ENCODE data around the gene CTXN3.

CTXN3 gene

DNA sequence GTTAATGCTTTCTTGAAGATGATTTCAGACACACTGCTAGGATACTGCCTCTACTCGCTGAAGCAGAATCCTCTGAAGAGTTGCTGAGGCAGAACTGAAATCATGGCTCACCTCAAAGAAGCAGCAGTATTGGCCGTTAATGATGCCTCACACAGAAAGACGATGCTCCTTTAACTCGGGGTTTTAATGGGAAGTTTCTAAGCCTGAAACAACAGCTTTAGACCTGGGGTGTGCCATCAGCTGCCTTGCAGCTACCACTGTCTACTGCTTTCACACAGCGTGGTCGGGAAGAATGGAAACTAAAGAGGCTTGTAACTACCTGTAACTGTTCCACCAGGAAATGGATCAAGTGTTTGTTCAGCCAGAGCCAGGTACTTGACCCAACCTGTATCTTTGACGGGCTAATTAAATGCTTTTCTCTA lies at the start of gene CTXN3:
Gene CTXN3, plus strand, starts transcription at position 65 of the 422 bp plus-strand sequence. CDS start 8,440 bp downstream, outside the sequence.
- TF ChIP-seq GATA3 (IDR thresholded peaks at IDR 0.05; ENCODE audit: low read depth, low read length): no peak
- no peak for TF ChIP-seq GATA2 (IDR thresholded peaks at IDR 0.05; ENCODE audit: low read depth, low read length)

DNA sequence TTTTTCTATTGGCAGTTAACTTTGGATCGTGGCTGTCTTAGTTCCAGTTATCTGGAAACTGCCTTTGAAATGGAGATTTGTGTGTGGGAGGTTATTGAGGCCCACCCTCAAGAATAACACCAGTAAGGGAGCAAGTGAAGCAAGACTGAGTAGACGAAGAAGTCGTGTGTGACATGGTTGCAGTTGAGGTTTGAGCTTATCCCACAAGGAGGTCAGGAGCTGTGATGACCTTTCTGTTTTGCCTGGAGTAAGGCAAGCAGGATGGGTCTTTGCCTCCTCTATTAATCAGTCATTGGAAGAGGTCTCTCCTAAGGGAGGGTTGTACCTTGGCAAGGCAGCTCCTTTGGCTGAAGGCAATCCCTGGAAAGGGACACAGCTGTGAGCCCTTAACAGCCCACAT lies 49.6 kb upstream of the CTXN3 start:
- TF ChIP-seq GATA2 (IDR thresholded peaks at IDR 0.05; ENCODE audit: low read depth, low read length) (no peak), GATA3 (IDR thresholded peaks at IDR 0.05; ENCODE audit: low read depth, low read length) (no peak)

DNA sequence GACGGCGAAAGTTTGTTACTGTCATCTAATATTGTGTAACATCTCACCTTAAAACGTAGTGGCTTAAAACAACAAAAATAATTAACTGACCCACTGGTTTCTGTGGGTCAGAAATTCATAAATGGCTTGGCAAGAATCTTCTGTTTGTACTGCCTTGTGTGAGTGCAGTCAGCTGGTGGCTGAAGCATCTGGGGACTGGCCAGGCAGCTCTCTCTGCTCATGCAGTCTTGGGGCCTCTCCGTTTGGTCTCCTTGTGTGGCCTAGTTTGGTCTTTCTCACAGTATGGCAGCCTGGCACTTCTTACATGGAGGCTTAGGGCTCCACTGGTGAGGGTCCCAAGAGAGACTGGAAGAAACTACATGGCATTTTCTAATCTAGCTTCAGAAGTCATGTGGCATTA lies 49.0 kb upstream of the CTXN3 start:
- TF ChIP-seq GATA2 (IDR thresholded peaks at IDR 0.05; ENCODE audit: low read depth, low read length): no peak
- TF ChIP-seq GATA3 (IDR thresholded peaks at IDR 0.05; ENCODE audit: low read depth, low read length): no peak

DNA sequence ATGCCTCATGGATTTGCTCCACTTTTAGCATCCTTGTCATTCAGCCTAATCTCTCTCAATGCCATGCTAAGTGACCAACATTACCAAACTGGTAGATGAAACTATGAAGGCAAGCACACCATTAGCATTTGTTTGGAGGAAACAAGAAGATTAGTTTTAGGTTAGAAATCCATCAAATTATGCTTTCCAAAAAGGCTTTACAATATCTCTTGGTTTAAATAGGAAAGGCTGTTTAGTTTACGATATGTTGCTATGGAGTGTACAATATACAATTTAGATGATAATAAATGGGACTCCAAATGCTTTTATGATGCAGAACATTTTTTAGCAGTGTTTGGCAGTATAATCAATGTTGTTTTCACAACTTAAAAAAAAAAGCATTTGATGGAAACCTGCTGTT lies 47.8 kb upstream of the CTXN3 start:
- TF ChIP-seq GATA3 (IDR thresholded peaks at IDR 0.05; ENCODE audit: low read depth, low read length): no peak
- no peak for TF ChIP-seq GATA2 (IDR thresholded peaks at IDR 0.05; ENCODE audit: low read depth, low read length)

DNA sequence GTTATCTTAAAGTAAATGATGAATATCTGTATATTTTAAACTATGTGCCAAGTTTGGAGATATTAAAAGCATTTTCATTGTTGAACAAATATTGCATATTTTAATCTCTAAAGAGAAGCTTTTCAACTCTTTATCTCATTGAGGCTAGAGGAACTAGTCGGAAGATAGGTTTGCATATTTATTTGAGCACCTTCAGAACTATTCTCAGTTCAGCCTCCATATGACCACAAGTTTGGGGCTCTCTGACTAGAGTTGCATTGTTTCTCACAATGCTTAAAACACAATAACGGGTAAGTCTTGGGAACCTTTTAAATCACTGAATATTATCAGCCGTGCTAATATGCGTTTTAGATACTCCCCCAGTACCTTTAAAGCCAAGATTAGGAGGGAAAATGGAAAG lies 47.3 kb upstream of the CTXN3 start:
- no peak for TF ChIP-seq GATA2 (IDR thresholded peaks at IDR 0.05; ENCODE audit: low read depth, low read length)
- TF ChIP-seq GATA3 (IDR thresholded peaks at IDR 0.05; ENCODE audit: low read depth, low read length): no peak

DNA sequence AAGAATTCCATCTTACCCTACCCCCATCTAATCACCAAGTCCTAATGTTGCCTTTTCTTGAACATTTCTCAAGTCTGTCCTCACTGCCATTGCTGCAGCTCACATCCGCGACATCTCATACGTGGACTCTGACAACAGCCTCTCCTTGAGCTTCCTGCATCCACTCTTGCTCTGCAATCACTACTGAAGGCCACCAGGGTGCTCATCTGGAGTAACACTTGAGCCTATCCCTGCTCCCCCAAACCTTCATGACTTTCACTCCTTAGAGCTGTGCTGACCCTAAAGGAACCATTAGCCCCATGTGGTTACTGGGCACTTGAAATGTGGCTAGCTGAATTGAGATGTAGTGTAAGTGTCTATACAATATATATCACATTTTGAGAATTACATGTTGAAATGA lies 46.4 kb upstream of the CTXN3 start:
- TF ChIP-seq GATA2 (IDR thresholded peaks at IDR 0.05; ENCODE audit: low read depth, low read length): no peak
- no peak for TF ChIP-seq GATA3 (IDR thresholded peaks at IDR 0.05; ENCODE audit: low read depth, low read length)

DNA sequence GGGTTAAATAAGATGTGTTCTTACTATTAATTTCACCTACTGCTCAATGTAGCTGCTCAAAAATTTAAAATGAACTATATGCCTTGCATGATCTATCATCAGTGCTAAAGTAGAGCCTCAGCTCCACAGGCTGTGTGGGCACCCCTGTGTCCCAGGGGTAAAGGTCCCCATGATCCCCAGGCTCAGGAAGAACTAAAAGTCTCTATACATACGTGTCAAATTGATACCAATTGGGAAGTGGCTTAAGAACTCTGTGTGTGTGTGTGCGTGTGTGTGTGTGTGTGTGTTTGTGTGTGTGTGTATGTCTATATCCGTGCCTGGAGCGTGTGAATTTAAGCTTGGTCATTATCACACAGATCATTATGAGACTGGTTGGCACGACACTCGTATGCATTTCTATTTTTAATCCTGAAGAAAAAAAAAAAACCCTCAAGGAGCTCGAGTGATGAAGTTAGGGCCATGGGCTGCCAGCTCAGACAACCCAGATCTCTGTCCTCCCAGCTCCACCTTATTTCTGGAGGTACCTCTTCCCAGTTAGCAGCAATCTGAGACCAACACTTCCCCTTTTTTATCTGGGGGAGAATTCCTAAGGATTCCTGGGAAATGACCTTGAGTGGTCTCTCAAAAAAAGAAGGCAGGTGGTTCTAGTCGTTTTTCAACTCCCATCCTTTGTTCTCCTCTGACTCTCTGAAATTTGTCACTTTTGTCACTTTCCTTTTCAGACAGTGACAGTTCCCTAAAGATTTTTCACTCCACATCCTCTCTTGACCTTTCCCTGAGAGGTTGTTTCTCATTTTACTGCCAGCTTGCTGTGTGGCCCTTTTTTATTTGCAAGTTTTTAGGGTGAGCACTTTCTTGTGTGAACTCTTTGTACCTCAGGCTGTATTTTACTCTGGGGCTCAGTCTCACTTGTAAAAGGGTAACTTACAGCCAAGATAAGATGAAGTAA lies 45.7 kb upstream of the CTXN3 start:
- no peak for TF ChIP-seq GATA2 (IDR thresholded peaks at IDR 0.05; ENCODE audit: low read depth, low read length)
- TF ChIP-seq GATA3 (IDR thresholded peaks at IDR 0.05; ENCODE audit: low read depth, low read length): no peak

DNA sequence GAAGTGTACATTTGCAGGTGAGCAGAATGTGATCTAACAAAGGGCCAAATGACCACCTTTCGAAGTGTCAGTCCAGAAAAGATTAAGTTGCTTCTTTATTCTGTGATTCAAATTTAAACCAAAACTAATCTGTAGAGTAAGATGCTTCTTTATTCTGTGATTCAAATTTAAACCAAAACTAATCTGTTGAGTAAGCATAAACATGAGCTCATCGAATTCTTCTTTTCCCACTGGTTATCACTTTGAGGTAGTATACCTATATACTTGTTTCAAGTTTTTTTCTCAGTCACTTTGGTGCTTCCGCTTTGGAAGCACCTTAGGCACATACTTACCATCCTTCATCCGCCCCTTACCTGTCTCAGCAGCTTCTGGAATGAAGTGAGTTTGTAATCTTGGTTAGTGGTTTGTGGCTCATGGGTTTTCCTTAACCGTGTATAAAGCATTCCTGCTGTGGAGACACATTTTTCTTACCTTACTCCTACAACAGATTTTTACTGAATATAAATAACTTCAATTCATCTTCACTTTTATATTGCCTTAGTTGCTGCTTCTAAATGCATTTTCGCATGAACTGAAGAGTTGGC lies 40.7 kb upstream of the CTXN3 start:
- TF ChIP-seq GATA3 (IDR thresholded peaks at IDR 0.05; ENCODE audit: low read depth, low read length) (no peak), GATA2 (IDR thresholded peaks at IDR 0.05; ENCODE audit: low read depth, low read length) (no peak)

DNA sequence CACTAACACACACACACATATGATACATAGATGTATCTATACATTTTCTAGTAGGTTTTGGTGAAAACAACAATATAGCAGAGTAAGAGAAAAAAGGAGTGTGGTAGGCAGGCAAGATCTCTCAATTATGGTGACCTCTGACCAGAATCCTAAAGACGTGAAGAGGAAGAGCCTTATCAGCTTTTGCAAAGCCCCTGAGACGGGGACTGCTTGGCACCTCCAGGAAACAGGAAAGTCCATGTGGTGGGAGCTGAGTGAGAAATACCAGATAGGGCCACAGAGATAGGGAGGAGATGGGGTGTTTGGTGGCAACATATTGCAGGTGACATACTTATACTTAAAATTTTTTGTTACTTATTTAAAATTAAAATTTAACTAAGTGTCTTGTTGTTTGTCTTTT lies 39.9 kb upstream of the CTXN3 start:
- TF ChIP-seq GATA2 (IDR thresholded peaks at IDR 0.05; ENCODE audit: low read depth, low read length): no peak
- TF ChIP-seq GATA3 (IDR thresholded peaks at IDR 0.05; ENCODE audit: low read depth, low read length): no peak

DNA sequence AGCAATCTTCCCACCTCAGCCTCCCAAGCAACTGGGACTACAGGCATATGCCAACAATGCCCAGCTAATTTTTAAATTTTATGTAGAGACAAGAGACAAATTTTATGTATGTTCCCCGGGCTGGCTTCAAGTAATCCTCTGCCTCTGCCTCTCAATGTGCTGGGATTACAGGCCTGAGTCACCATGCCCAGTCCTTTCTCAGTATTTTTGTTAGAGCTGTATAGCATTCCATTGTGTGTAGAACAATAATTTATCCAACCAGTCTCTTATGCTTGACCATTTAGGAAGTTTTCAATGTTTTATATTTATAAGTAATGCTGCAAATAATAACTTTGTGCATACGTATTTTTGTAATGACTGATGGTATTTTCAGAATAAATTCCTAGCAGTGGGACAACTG lies 38.9 kb upstream of the CTXN3 start:
- TF ChIP-seq GATA2 (IDR thresholded peaks at IDR 0.05; ENCODE audit: low read depth, low read length): no peak
- TF ChIP-seq GATA3 (IDR thresholded peaks at IDR 0.05; ENCODE audit: low read depth, low read length): no peak

DNA sequence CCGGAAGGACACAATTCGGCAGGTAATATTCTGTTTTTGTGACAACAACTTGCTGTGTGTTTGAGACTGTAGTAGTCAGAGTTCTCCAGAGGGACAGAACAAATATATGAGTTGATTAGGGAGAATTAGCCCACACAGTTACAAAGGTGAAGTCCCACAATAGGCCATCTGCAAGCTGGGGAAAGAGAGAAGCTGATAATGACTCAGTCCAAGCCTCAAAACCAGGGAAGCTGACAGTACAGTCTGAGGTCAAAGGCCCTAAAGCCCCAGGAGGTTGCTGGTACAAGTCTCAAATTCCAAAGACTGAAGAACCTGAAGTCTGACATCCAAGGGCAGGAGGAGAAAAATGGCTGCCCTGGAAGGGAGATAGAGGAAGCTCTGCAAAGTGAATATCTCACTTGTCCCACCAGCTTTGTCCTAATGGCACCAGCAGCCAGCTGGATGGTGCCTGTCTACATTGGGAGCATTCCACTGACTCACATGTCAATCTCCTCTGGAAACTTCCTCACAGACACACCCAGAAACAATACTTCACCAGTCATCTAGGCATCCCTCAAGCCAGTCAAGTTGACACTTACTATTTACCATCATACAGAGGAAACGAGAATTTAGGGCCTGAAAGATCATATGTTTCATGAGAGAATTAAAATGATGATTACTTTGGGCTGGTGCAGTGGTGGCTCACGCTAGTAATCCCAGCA lies 36.3 kb upstream of the CTXN3 start:
- TF ChIP-seq GATA2 (IDR thresholded peaks at IDR 0.05; ENCODE audit: low read depth, low read length): no peak
- TF ChIP-seq GATA3 (IDR thresholded peaks at IDR 0.05; ENCODE audit: low read depth, low read length): no peak

DNA sequence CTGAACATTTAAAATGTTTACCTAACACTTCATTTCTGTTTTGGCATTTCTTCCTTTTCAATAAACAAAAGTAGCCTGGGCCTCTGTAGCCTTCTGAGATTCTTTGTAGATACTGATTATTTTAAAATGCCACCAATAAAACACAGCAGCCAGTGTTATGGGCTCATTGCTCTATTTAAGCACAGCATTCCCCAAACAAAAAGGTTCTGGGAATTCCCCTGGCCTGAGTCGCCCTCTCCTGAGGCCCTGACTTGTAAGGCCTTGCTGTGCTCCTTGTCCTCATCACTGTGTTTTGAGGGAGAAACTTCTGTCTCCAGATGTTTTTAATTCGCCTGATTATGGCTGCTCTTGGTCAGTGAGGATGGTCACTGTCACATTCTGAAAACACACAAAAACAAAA lies 33.0 kb upstream of the CTXN3 start:
- TF ChIP-seq GATA2 (IDR thresholded peaks at IDR 0.05; ENCODE audit: low read depth, low read length) (no peak), GATA3 (IDR thresholded peaks at IDR 0.05; ENCODE audit: low read depth, low read length) (no peak)

DNA sequence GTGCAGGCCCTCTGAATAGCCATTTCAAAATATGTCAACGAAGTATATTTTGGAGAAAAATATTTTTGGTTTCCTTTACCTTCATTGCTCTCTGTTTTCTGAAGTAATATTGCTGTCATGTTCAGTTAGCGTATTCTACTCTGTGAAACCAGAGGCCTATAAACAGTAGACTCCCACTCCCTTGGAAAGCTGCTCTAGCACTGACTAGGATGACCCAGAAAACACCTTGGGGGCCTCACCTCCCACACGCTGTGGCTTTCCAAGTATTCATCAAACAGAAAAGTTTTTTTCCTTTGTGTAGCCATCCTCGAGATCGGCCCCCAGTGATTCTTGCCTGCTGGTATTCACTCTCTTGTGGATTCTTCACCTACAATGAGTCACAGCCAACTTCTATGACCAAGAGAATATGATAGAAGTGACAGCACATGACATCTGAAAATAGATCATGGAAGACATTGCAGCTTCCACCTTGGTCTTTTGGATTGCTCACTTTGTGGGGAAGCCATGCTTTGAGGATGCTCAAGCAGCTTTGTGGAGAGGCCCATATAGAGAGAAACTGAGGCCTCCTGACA lies 28.9 kb upstream of the CTXN3 start:
- TF ChIP-seq GATA2 (IDR thresholded peaks at IDR 0.05; ENCODE audit: low read depth, low read length): no peak

DNA sequence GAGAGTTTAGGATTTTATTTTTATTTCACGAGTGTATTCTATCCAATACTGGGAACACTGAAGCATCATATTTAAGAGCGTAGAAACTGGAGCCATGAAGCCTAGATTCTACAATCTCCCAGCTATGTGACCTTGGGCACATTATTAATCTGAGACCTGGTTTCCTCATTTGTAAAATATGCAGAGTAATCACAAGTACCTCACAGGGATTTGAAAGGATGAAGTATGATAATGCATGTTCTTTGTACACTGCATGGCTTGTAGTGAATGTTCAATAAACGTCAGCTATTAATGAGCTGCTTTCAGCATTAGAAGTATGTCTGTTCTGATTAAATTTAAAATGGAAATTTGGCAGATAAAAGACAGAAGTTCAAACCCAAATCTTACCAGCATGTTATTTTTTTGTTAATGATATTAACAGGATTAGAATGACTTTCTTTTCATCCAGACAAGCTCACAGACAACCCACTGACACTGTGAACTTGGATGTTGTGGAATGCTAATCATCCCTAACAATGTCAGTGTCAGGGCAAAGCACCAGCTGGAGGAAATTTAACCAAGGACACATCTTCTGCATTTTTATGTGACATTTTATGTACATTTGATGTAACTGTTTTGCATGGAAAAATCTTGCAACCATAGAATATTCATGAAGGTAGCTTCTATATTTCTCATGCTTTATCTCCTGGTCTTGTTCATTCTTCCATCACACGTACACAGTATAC lies 27.1 kb upstream of the CTXN3 start:
- TF ChIP-seq GATA2 (IDR thresholded peaks at IDR 0.05; ENCODE audit: low read depth, low read length) (no peak), GATA3 (IDR thresholded peaks at IDR 0.05; ENCODE audit: low read depth, low read length) (no peak)

Measured in SH-SY5Y (cell line).